Measurements from ENCODE around the gene PTPRJ.

The PTPRJ gene

DNA sequence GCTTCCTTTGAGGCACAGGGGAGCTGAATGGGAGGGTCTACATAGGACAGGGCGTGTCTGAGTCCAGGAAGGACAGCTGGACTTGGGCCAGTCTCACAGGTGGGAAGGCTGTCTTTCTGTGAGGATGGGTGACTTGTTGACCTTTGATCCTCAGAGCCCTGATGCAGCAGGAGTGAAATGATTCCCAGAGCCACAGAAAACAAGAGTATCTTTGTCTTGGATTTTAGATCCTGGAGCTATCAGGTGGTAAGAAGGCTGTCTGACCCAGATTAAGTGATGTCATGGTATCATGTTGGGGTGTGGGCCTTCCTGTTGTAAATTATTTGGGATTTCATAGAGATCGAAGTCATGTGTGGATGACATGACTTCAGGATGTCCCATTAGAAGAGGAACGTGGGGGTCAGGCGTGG lies 15.0 kb downstream of the PTPRJ start:
- no peak overlapping the region for H3K4me3 ChIP-seq (ENCODE audit: low read depth, low read length)
- no peak for DNase-seq (ENCODE audit: low read depth)
- TF ChIP-seq CTCF (conservative IDR thresholded peaks at IDR 0.05; ENCODE audit: low read depth, low read length), result no peak

DNA sequence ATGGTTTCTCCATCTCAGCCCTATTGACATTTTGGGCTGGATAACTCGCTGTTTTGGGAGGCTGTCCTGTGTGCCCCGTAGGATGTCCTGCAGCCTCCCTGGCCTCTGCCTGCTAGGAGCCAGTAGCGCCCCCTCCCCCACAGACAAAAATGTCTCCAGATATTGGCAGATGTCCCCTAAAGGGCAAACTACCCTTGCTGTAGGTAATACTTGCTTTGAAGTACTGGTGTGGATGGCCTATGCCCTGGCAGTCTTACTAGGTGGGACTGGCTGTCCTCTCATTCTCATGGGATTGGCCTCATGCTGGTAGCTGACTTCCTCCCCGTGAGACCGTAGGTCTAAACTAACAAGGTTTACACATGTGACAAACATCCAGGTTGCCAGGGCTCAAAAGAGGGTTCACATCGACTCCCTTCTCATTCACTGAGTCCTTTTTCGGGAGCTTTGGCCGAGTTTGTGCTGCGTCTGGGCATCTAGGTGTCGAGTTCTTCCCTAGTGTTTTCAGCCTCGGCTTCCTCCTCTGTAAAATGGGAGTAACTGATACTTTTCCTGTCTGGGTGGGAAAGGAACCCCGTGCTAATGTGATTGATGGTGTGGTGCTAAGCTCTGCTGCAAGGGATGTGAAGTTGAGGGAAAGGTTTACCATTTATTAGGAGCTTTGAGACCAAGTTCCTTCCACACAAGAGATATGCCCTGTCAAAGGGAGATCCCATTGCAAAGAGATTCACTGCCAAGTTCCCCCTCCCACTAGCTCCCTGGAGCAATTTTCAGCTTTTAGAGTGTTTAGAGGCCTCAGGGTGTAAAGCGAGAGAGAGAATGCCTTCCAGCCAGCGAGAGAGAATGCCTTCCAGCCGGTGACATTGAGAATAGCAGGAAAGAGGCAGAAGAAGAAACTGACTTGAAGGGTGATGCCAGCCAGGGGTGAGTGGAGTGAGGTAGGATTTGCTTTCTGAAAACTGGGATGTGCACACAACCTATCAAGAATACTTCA lies 17.0 kb downstream of the PTPRJ start:
- no peak overlapping the region for H3K4me3 ChIP-seq (ENCODE audit: low read depth, low read length)
- TF ChIP-seq CTCF (conservative IDR thresholded peaks at IDR 0.05; ENCODE audit: low read depth, low read length), result no peak
- no peak for DNase-seq (ENCODE audit: low read depth)

GRCh38 chr11:47998345-47998732 lies 18.0 kb downstream of the PTPRJ start:
- no peak for TF ChIP-seq CTCF (conservative IDR thresholded peaks at IDR 0.05; ENCODE audit: low read depth, low read length)
- H3K4me3 ChIP-seq (ENCODE audit: low read depth, low read length), result no peak overlapping the region
- no peak for DNase-seq (ENCODE audit: low read depth)

DNA sequence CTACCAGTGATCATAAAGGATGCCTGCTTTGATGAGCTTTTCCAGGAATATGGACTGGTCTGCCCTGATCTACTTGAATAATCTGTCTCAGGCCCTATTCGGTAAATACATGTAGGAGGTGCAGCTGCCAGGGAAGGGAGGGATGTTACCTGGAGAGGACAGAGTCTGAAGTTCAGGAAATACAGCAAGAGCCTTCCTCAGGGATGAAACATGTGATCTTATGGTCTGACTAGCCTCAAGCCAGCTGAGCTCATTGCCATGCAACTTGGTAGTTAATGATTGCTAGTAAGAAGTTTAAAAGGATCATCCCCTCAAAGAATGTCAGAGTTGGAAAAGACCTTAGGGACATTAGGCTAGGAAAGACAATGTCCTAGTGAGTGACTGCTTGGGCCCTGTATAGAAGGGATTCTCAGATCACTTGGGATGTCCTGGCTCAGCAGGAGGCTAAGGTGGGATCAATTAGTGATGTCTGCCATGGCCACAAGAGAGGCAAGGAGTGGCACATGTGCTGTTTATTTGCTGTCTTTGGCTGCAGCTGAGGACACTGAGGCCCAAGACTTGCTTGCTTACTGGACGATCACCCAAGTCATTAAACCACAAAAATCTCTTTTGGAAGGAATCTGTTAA lies 18.5 kb downstream of the PTPRJ start:
- TF ChIP-seq CTCF (conservative IDR thresholded peaks at IDR 0.05; ENCODE audit: low read depth, low read length), result no peak
- no peak overlapping the region for H3K4me3 ChIP-seq (ENCODE audit: low read depth, low read length)
- DNase-seq (ENCODE audit: low read depth), result no peak

DNA sequence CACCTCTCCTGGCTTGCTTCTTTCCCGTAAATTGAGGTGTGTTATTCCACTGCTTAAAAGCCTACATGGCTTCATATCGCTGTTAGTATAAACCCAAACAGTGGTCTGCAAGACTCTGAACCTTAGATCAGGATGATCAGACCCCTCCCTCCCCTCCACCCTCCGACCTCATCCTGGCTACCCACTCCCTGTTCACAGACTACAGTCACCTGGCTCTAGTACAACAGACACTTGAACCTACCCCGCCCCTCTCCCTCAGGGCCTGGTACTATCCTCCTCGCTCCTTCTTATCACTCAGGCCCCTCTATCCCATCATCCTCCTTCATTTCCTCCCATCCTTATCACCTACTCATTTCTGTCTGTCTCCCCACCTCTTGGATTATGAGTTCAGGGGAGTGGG lies 20.1 kb downstream of the PTPRJ start:
- TF ChIP-seq CTCF (conservative IDR thresholded peaks at IDR 0.05; ENCODE audit: low read depth, low read length), result no peak
- no peak overlapping the region for H3K4me3 ChIP-seq (ENCODE audit: low read depth, low read length)
- DNase-seq (ENCODE audit: low read depth), result no peak

DNA sequence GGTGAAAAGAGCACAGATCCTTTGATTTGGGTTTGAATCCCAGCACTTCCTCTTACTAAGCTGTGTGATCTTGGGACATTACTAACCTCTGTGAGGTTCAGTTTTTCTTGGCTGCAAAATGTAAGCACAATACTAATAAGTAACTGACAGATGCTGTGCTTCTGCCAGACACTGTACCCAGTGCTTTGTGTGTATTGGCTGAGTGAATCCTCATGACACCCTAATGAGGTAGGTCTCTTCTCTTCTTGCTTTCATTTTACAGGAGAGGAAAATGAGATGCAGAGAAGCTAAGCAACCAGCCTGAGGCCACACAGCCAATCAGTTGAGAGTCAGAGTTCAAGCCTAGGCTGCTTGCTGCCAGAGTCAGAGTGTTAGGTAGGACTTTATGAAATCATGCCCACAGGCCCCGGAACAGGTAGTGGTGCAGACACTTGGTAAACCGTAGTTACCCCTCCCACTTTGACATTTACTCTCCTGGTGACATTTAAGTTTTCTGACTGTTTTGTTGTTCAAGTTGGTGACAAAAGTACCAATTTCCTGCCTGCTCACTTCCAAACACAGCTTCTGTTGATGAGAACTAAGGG lies 21.2 kb downstream of the PTPRJ start:
- no peak overlapping the region for H3K4me3 ChIP-seq (ENCODE audit: low read depth, low read length)
- peak; percentile 95 for DNase-seq (ENCODE audit: low read depth)
- no peak for TF ChIP-seq CTCF (conservative IDR thresholded peaks at IDR 0.05; ENCODE audit: low read depth, low read length)
